Thyroid gland (tissue), 4 donors: ENCODE data around the gene KCNRG.
"Not testable (repeated sequence)": the region's sequence is repeated elsewhere in the genome, so short reads cannot be mapped to it uniquely, and the experiment has no call there.

Source experiments
- POLR2A ChIP-seq, 2 donors: fragments of 450-650 bp; IDR thresholded peaks; one replicate each; pipeline ENCODE4 v1.6.1; 2017; ENCODE audit warnings: antibody characterized with exemption in 2 of 2, mild to moderate bottlenecking in 2 of 2, moderate library complexity in 1 of 2
- TF ChIP-seq, protein P1 (sequence below), 6 experiments: fragments of 200-600 bp in 3 of 6; fragments of 450-650 bp in 3 of 6; sonication (generic) in 3 of 6; IDR thresholded peaks; one replicate each; pipeline ENCODE4 v1.5.1; 2016 to 2019; ENCODE audit warnings: antibody characterized with exemption in 6 of 6, mild to moderate bottlenecking in 2 of 6, inconsistent platforms in 1 of 6, moderate library complexity in 1 of 6

DNA sequence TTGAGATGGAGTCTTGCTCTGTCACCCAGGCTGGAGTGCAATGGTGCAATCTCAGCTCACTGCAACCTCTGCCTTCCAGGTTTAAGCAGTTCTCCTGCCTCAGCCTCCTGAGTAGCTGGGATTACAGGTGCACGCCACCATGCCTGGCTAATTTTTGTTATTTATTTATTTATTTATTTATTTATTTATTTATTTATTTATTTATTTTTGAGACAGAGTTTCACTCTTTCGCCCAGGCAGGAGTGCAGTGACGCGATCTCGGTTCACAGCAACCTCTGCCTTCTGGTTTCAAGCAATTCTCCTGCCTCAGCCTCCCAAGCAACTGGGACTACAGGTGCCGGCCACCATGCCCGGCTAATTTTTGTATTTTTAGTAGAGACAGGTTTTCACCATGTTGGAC lies 47.1 kb downstream of the KCNRG start:
- TF ChIP-seq, protein P1, sequence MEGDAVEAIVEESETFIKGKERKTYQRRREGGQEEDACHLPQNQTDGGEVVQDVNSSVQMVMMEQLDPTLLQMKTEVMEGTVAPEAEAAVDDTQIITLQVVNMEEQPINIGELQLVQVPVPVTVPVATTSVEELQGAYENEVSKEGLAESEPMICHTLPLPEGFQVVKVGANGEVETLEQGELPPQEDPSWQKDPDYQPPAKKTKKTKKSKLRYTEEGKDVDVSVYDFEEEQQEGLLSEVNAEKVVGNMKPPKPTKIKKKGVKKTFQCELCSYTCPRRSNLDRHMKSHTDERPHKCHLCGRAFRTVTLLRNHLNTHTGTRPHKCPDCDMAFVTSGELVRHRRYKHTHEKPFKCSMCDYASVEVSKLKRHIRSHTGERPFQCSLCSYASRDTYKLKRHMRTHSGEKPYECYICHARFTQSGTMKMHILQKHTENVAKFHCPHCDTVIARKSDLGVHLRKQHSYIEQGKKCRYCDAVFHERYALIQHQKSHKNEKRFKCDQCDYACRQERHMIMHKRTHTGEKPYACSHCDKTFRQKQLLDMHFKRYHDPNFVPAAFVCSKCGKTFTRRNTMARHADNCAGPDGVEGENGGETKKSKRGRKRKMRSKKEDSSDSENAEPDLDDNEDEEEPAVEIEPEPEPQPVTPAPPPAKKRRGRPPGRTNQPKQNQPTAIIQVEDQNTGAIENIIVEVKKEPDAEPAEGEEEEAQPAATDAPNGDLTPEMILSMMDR (IDR thresholded peaks at IDR 0.05): not testable (repeated sequence)
- not testable (repeated sequence) for TF ChIP-seq POLR2A (IDR thresholded peaks at IDR 0.05)
